Esophagus muscularis mucosa (tissue), 4 donors: ENCODE results near the gene EMSY. TPM values are rescaled to one million over a fixed set of nuclear protein-coding genes. Genes with fewer than 3 reads are reported as not detected.

Experiments used
- DNase-seq: peaks from one replicate; pipeline ENCODE4 v3.0.0-alpha.2; 2017; ENCODE audit errors: extremely low spot score
- H3K27ac ChIP-seq, 4 donors: fragments of 200-600 bp; sonication (generic); replicated peaks in 1 of 4; 1 replicate in 3 of 4; 2 replicates in 1 of 4; pipeline ENCODE4 v1.5.1; 2016 to 2019; ENCODE audit warnings: mild to moderate bottlenecking in 1 of 4
- H3K27me3 ChIP-seq, 4 donors: fragments of 200-600 bp; sonication (generic); one replicate each; pipeline versions ENCODE4 v1.5.1 to v1.6.0; 2016 to 2019
- H3K36me3 ChIP-seq, 4 donors: fragments of 200-600 bp; sonication (generic); one replicate each; pipeline ENCODE4 v1.5.1; 2016 to 2019
- H3K4me1 ChIP-seq, 4 donors: fragments of 200-600 bp; sonication (generic); one replicate each; pipeline ENCODE4 v1.5.1; 2016 to 2019
- H3K4me3 ChIP-seq, 4 donors: fragments of 200-600 bp; sonication (generic); 1 replicate in 2 of 4; 2 replicates in 2 of 4; pipeline ENCODE4 v1.5.1; 2016 to 2019; ENCODE audit warnings: mild to moderate bottlenecking in 4 of 4, moderate library complexity in 1 of 4
- H3K9me3 ChIP-seq, 4 donors: fragments of 200-600 bp; sonication (generic); 1 replicate in 3 of 4; 2 replicates in 1 of 4; pipeline ENCODE4 v1.5.1; 2016 to 2019
- EP300 ChIP-seq: sonication (generic); formaldehyde crosslinking; IDR thresholded peaks from one replicate; pipeline ENCODE4 v1.6.1; 2017; ENCODE audit warnings: antibody characterized with exemption
- POLR2A ChIP-seq: fragments of 450-650 bp; IDR thresholded peaks from one replicate; pipeline ENCODE4 v1.6.1; 2017; ENCODE audit warnings: antibody characterized with exemption, moderate library complexity, mild to moderate bottlenecking, low read depth
- POLR2AphosphoS5 ChIP-seq, 2 donors: sonication (generic); formaldehyde crosslinking; IDR thresholded peaks; one replicate each; pipeline ENCODE4 v1.6.1; 2017; ENCODE audit warnings: antibody characterized with exemption in 2 of 2
- WGBS: methylation state at CpG from one replicate; pipeline ENCODE4 v1.1.5; 2018; 5-methylcytosine and 5-hydroxymethylcytosine counted together
- intact Hi-C: fragments of 100-400 bp; cut with DNase I; formaldehyde crosslinking; loops from one replicate; pipeline ENCODE4 v1.15.1; 2023
- total RNA-seq, 4 donors: library from RNA; depleted of rRNA; stranded (reverse); fragments of >200 nt; gene quantifications; one replicate each; pipeline versions ENCODE4 v1.1.0 to v1.2.1, GENCODE V29; 2016
- TF ChIP-seq, protein P1 (sequence below), 3 experiments: fragments of 200-600 bp in 2 of 3; fragments of 450-650 bp in 1 of 3; sonication (generic) in 2 of 3; IDR thresholded peaks; one replicate each; pipeline ENCODE4 v1.5.1; 2017 to 2019; ENCODE audit warnings: antibody characterized with exemption in 3 of 3, mild to moderate bottlenecking in 2 of 3, moderate library complexity in 1 of 3

EMSY gene
- total RNA-seq, 4 donors from 2014 or later, result 17.1 to 34.6 (median 27.6) TPM

DNA sequence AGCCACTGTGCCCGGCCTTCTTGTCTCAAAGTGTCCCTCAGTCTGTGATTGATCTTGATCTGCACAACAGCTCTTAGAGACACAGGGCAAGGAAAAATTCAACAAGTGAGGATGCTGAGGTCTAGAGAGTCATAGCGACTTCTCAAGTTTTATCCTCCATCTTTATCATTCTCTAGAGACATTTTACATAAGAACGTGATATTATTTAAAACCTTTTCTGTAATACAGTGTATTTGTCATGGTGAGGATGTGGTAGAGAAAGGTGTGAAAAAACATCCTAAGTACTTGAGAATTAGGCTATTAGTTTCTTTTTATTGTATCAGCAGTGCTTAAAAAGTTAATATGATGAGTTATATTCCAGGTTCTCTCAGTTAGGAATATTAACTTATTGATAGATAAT, 50.2 kb downstream of the EMSY start:
- H3K9me3 ChIP-seq, result no peaks in the 10 kb centered on the region
- H3K27me3 ChIP-seq, result no peaks in the 10 kb centered on the region
- no peak for DNase-seq
- WGBS, result 97% methylated on average over 3 of the region's 3 CpGs
- H3K4me3 ChIP-seq, result no peak overlapping the region
- intact Hi-C loops, result no loop called here
- H3K27ac ChIP-seq, result no peak overlapping the region
- TF ChIP-seq EP300, result no peak
- H3K4me1 ChIP-seq, result no peaks in the 10 kb centered on the region
- H3K36me3 ChIP-seq, result peaks cover 9 to 72% (median 30%) of the 10 kb centered on the region in 4 donors

GRCh38 chr11:76496174-76496573, 51.4 kb downstream of the EMSY start:
- Histone ChIP-seq H3K36me3 (peaks cover 9 to 77% (median 34%) of the 10 kb centered on the region in 4 donors), H3K27me3 (no peaks in the 10 kb centered on the region), H3K9me3 (no peaks in the 10 kb centered on the region), H3K4me1 (no peaks in the 10 kb centered on the region), H3K27ac (no peak overlapping the region), H3K4me3 (no peak overlapping the region)
- intact Hi-C loops, result no loop called here
- DNase-seq, result no peak
- WGBS, result 97% methylated on average over 1 of the region's 1 CpG
- no peak for TF ChIP-seq POLR2A
- no peak for TF ChIP-seq POLR2AphosphoS5 (IDR thresholded peaks at IDR 0.05)
- TF ChIP-seq, protein P1, sequence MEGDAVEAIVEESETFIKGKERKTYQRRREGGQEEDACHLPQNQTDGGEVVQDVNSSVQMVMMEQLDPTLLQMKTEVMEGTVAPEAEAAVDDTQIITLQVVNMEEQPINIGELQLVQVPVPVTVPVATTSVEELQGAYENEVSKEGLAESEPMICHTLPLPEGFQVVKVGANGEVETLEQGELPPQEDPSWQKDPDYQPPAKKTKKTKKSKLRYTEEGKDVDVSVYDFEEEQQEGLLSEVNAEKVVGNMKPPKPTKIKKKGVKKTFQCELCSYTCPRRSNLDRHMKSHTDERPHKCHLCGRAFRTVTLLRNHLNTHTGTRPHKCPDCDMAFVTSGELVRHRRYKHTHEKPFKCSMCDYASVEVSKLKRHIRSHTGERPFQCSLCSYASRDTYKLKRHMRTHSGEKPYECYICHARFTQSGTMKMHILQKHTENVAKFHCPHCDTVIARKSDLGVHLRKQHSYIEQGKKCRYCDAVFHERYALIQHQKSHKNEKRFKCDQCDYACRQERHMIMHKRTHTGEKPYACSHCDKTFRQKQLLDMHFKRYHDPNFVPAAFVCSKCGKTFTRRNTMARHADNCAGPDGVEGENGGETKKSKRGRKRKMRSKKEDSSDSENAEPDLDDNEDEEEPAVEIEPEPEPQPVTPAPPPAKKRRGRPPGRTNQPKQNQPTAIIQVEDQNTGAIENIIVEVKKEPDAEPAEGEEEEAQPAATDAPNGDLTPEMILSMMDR (IDR thresholded peaks at IDR 0.05), result no peak
- no peak for TF ChIP-seq EP300

DNA sequence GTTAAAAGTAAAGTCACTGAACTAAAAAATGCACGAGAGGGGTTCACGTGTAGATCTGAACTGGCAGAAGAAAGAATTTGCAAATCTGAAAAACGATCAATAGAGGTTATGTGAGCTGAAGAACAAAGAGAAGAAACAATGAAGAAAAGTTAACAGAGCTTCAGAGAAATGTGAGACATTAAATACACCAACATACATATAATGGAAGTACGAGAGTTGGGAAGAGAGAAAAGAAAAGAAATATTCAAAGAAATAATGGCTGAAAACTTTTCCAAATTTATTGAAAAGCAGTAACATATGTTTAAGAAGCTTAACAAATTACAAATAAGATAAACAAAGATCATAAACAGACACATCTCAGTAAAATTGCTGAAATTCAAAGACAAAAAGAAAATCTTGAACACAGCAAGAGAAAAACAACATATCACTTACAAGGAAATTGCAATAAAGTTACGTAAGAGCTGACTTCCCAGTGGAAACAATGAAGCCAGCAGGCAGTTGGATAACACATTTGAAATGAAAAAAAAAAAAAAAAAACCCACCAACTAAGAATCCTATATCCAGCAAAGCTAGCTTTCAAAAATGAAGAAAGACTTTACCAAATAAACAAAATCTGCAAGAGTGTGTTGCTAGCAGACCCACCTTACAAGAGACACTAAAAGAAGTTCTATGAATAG, 56.8 kb downstream of the EMSY start:
- H3K36me3 ChIP-seq, result peaks cover 3 to 34% (median 8%) of the 10 kb centered on the region in 4 donors
- 98% methylated on average over 5 of the region's 5 CpGs for WGBS

GRCh38 chr11:76506833-76507232, 62.0 kb downstream of the EMSY start:
- Histone ChIP-seq H3K27me3 (no peaks in the 10 kb centered on the region), H3K9me3 (no peaks in the 10 kb centered on the region), H3K4me3 (no peak overlapping the region), H3K36me3 (peaks cover 0 to 12% (median 4%) of the 10 kb centered on the region in 4 donors), H3K27ac (no peak overlapping the region), H3K4me1 (peaks cover 0 to 4% (median under 1%) of the 10 kb centered on the region in 4 donors)
- WGBS, result 94% methylated on average over 2 of the region's 2 CpGs
- no peak for DNase-seq
- intact Hi-C loops, result no loop called here
- TF ChIP-seq POLR2AphosphoS5 (IDR thresholded peaks at IDR 0.05), result no peak
- no peak for TF ChIP-seq EP300
- TF ChIP-seq, protein P1 (IDR thresholded peaks at IDR 0.05), result no peak
- no peak for TF ChIP-seq POLR2A

More for the DNA sequence above, 56.8 kb downstream of the EMSY start:
- intact Hi-C loops, result no loop called here
- Histone ChIP-seq H3K4me3 (no peak overlapping the region), H3K27ac (no peak overlapping the region), H3K9me3 (no peaks in the 10 kb centered on the region), H3K4me1 (no peaks in the 10 kb centered on the region), H3K27me3 (no peaks in the 10 kb centered on the region)
- DNase-seq, result no peak
- TF ChIP-seq, protein P1 (IDR thresholded peaks at IDR 0.05), result no peak
- TF ChIP-seq POLR2AphosphoS5 (IDR thresholded peaks at IDR 0.05) (no peak), EP300 (no peak), POLR2A (no peak)

GRCh38 chr11:76510060-76511047, 65.5 kb downstream of the EMSY start:
- Histone ChIP-seq H3K27ac (no peak overlapping the region), H3K9me3 (no peaks in the 10 kb centered on the region), H3K27me3 (no peaks in the 10 kb centered on the region), H3K4me3 (no peak overlapping the region), H3K4me1 (peaks cover 2 to 9% (median 4%) of the 10 kb centered on the region in 4 donors), H3K36me3 (peaks cover 0 to 23% (median 4%) of the 10 kb centered on the region in 4 donors)
- 83% methylated on average over 5 of the region's 5 CpGs for WGBS
- TF ChIP-seq EP300 (no peak), POLR2AphosphoS5 (IDR thresholded peaks at IDR 0.05) (no peak), POLR2A (no peak)
- TF ChIP-seq, protein P1 (IDR thresholded peaks at IDR 0.05), result no peak
- intact Hi-C loops, result no loop called here
- no peak for DNase-seq
